ENCODE results near the gene MKRN2. TPM values are rescaled to one million over a fixed set of nuclear protein-coding genes. Genes with fewer than 3 reads are reported as not detected.

MKRN2 gene
- total RNA-seq, 1 donor from 2014 or later: 22.3 TPM

DNA sequence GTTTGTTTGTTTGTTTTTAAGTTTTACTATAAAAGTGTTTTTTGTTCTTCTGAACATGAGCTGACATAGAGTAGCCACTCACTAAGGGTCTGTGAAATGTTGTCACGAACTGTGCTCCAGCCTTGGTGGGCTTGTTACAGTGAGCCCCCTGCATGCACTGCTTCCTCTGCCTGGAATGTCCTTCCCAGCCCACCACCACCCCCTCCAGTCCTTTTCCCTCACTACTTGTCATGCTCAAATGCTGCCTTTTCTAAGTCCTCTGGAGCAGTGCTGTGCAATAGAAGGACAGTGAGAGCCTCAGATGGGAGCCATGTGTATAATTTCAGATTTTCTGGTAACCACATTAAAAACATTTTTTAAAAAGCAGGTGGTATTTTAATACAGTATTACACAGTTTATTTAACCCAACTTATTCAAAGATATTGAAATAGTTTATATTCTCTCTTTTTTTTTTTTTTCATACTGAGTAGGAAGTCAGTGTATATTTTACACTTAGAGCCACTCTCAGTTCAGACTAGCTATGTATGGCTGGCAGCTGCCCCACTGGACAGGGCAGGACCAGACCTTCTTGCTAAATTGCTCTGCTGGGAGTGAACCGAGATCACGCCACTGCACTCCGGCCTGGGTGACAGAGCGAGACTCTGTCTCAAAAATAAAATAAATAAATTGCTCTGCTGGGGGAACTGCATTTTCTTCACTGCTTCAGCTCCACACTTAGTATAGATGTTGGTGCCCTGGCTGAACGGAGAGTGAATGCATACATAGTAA lies 38.4 kb upstream of the MKRN2 start:
- no peak overlapping the region for H3K4me3 Mint-ChIP-seq
- no peak for DNase-seq
- peaks cover 27% of the 10 kb centered on the region for H3K36me3 Mint-ChIP-seq (ENCODE audit: low read depth)
- intact Hi-C loops (cut with micrococcal nuclease): no loop called here
- ChIA-PET CTCF (no interaction called here), POLR2A (no interaction called here)
- H3K27me3 Mint-ChIP-seq: no peaks in the 10 kb centered on the region
- peaks cover 3% of the 10 kb centered on the region for H3K9me3 Mint-ChIP-seq
- no peak for ATAC-seq (ENCODE audit: low read depth)
- no peaks in the 10 kb centered on the region for H3K4me1 Mint-ChIP-seq
- H3K27ac Mint-ChIP-seq: no peak overlapping the region
- TF ChIP-seq, protein P1, sequence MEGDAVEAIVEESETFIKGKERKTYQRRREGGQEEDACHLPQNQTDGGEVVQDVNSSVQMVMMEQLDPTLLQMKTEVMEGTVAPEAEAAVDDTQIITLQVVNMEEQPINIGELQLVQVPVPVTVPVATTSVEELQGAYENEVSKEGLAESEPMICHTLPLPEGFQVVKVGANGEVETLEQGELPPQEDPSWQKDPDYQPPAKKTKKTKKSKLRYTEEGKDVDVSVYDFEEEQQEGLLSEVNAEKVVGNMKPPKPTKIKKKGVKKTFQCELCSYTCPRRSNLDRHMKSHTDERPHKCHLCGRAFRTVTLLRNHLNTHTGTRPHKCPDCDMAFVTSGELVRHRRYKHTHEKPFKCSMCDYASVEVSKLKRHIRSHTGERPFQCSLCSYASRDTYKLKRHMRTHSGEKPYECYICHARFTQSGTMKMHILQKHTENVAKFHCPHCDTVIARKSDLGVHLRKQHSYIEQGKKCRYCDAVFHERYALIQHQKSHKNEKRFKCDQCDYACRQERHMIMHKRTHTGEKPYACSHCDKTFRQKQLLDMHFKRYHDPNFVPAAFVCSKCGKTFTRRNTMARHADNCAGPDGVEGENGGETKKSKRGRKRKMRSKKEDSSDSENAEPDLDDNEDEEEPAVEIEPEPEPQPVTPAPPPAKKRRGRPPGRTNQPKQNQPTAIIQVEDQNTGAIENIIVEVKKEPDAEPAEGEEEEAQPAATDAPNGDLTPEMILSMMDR (IDR thresholded peaks at IDR 0.05): no peak

DNA sequence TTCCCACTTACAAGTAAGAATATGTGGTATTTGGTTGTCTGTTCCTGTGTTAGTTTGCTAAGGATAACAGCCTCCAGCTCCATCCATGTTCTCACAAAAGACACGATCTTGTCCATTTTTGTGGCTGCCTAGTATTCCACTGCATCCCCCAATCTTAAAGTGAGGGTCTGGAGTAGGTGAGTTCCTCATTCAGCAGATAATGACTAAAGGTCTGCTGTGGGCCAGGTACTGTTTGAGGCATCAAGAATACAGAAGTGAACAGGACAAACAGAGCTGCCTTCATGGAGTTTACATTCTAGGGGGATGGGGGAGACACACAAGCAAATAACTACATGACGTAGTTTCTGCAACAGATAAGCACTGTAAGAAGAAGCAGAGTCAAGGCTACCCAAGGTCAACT lies 35.9 kb upstream of the MKRN2 start:
- Mint-ChIP-seq H3K27ac (no peak overlapping the region), H3K9me3 (peaks cover 3% of the 10 kb centered on the region), H3K4me1 (no peaks in the 10 kb centered on the region), H3K4me3 (no peak overlapping the region), H3K36me3 (ENCODE audit: low read depth) (peaks cover 35% of the 10 kb centered on the region), H3K27me3 (no peaks in the 10 kb centered on the region)
- ChIA-PET CTCF (no interaction called here), POLR2A (no interaction called here)
- no peak for ATAC-seq (ENCODE audit: low read depth)
- no peak for DNase-seq
- TF ChIP-seq, protein P1 (IDR thresholded peaks at IDR 0.05): no peak
- intact Hi-C loops (cut with micrococcal nuclease): no loop called here

DNA sequence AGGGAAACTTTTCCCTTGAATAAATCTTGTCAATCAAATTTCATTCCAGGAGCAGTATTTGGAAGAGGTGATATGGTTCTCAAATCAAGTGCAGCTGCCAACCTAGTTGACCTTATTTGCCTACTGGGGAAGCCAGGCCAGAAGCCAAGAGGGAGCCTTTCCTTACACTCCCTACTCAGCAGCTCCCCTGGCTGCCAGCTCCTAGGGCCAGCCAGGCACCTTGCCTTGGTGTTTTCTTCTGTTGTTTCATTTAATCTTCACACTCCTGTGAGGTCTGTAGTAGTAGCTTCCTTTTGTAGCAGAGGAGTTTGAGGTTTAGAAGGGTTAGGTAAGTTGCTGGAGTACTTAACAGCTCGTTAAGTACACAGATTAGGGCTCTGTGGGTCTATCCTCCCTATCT lies 34.2 kb upstream of the MKRN2 start:
- Mint-ChIP-seq H3K9me3 (peaks cover 3% of the 10 kb centered on the region), H3K4me1 (no peaks in the 10 kb centered on the region), H3K27ac (no peak overlapping the region), H3K4me3 (no peak overlapping the region), H3K36me3 (ENCODE audit: low read depth) (peaks cover 41% of the 10 kb centered on the region), H3K27me3 (no peaks in the 10 kb centered on the region)
- TF ChIP-seq, protein P1 (IDR thresholded peaks at IDR 0.05): no peak
- ChIA-PET POLR2A (no interaction called here), CTCF (no interaction called here)
- intact Hi-C loops (cut with micrococcal nuclease): no loop called here
- DNase-seq (no peak), ATAC-seq (ENCODE audit: low read depth) (no peak)

GRCh38 chr3:12527757-12528143 lies 29.1 kb upstream of the MKRN2 start:
- TF ChIP-seq, protein P1 (IDR thresholded peaks at IDR 0.05): no peak
- no peak for DNase-seq
- Mint-ChIP-seq H3K4me3 (no peak overlapping the region), H3K9me3 (no peaks in the 10 kb centered on the region), H3K36me3 (ENCODE audit: low read depth) (peaks cover 57% of the 10 kb centered on the region), H3K4me1 (no peaks in the 10 kb centered on the region), H3K27ac (no peak overlapping the region), H3K27me3 (no peaks in the 10 kb centered on the region)
- CTCF ChIA-PET: no interaction called here
- intact Hi-C loops (cut with micrococcal nuclease): no loop called here
- POLR2A ChIA-PET: no interaction called here
- ATAC-seq (ENCODE audit: low read depth): no peak

DNA sequence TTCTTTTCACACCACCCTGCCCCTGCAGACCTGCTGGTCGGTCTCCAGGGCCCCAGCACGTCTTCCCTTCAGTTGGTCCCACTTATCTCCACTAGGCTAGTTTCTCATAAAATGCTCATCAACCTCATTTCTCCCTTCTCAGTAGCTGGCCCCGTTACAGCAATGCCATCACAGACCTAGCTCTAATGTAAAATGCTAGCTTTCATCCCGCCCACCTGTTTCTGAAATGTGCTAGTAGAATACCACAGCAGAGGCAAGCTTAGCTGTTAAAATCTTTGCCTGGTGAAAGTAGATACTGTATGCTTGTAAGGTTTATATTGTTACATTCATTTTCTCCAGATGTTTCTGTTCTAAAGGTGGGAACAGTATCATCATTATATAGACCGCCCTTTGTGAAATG lies 24.7 kb upstream of the MKRN2 start:
- Mint-ChIP-seq H3K4me3 (no peak overlapping the region), H3K36me3 (ENCODE audit: low read depth) (peaks cover 53% of the 10 kb centered on the region), H3K27ac (no peak overlapping the region), H3K27me3 (no peaks in the 10 kb centered on the region), H3K9me3 (no peaks in the 10 kb centered on the region), H3K4me1 (no peaks in the 10 kb centered on the region)
- DNase-seq (no peak), ATAC-seq (ENCODE audit: low read depth) (no peak)
- intact Hi-C loops (cut with micrococcal nuclease): no loop called here
- TF ChIP-seq, protein P1 (IDR thresholded peaks at IDR 0.05): no peak
- POLR2A ChIA-PET: no interaction called here
- CTCF ChIA-PET: no interaction called here
